Transverse colon (tissue), 4 donors: ENCODE data around the gene CGB3.

Experiments used
- POLR2AphosphoS5 ChIP-seq, 3 donors: sonication (generic); formaldehyde crosslinking; IDR thresholded peaks; one replicate each; pipeline ENCODE4 v1.6.1; 2016; ENCODE audit warnings: antibody characterized with exemption in 3 of 3
- TF ChIP-seq, protein P1 (sequence below), 5 experiments: fragments of 200-600 bp in 3 of 5; fragments of 450-650 bp in 2 of 5; sonication (generic) in 3 of 5; IDR thresholded peaks; 1 replicate in 2 of 5; 2 replicates in 3 of 5; pipeline ENCODE4 v1.5.1; 2016 to 2017; ENCODE audit warnings: antibody characterized with exemption in 5 of 5, inconsistent platforms in 3 of 5, mild to moderate bottlenecking in 2 of 5, moderate library complexity in 1 of 5

- TF ChIP-seq, protein P1, sequence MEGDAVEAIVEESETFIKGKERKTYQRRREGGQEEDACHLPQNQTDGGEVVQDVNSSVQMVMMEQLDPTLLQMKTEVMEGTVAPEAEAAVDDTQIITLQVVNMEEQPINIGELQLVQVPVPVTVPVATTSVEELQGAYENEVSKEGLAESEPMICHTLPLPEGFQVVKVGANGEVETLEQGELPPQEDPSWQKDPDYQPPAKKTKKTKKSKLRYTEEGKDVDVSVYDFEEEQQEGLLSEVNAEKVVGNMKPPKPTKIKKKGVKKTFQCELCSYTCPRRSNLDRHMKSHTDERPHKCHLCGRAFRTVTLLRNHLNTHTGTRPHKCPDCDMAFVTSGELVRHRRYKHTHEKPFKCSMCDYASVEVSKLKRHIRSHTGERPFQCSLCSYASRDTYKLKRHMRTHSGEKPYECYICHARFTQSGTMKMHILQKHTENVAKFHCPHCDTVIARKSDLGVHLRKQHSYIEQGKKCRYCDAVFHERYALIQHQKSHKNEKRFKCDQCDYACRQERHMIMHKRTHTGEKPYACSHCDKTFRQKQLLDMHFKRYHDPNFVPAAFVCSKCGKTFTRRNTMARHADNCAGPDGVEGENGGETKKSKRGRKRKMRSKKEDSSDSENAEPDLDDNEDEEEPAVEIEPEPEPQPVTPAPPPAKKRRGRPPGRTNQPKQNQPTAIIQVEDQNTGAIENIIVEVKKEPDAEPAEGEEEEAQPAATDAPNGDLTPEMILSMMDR (IDR thresholded peaks at IDR 0.05) = peak; percentile 46 to 62 (median 54)
- no peak for TF ChIP-seq POLR2AphosphoS5 (IDR thresholded peaks at IDR 0.05)
Measured at GRCh38 chr19:48999481-49000325, 24.4 kb downstream of the CGB3 start.
